Fibroblast of skin of right quadriceps (primary cell): ENCODE measurements around the gene REG3G.

ENCODE experiments used
- DNase-seq: peaks from one replicate; pipeline ENCODE4 v3.0.0-alpha.2; 2013

The REG3G gene

GRCh38 chr2:79025421-79025820, at the start of gene REG3G:
Gene REG3G (plus strand): TSS chr2:79025702. CDS start chr2:79026094, 392 bp downstream.
- no peak for DNase-seq

GRCh38 chr2:78977661-78978145, 47.8 kb upstream of the REG3G start:
- DNase-seq: no peak

GRCh38 chr2:78978340-78978739, 47.2 kb upstream of the REG3G start:
- DNase-seq: no peak

- peak; percentile 10 for DNase-seq
These were observed 45.9 kb upstream of the REG3G start for GRCh38 chr2:78979380-78980151.

- DNase-seq: no peak
These were observed 45.4 kb upstream of the REG3G start for GRCh38 chr2:78980152-78980465.

- no peak for DNase-seq
These were observed 44.6 kb upstream of the REG3G start for GRCh38 chr2:78980871-78981270.

- DNase-seq: no peak
These were observed 42.7 kb upstream of the REG3G start for GRCh38 chr2:78982638-78983330.

- DNase-seq: no peak
These were observed 41.1 kb upstream of the REG3G start for GRCh38 chr2:78984386-78984785.

GRCh38 chr2:78985558-78985957, 39.9 kb upstream of the REG3G start:
- no peak for DNase-seq

GRCh38 chr2:78989051-78989450, 36.5 kb upstream of the REG3G start:
- no peak for DNase-seq

- no peak for DNase-seq
These were observed 33.1 kb upstream of the REG3G start for GRCh38 chr2:78992451-78992806.

GRCh38 chr2:78992807-78993517, 32.5 kb upstream of the REG3G start:
- DNase-seq: no peak

- no peak for DNase-seq
These were observed 31.9 kb upstream of the REG3G start for GRCh38 chr2:78993518-78994148.

- no peak for DNase-seq
These were observed 30.7 kb upstream of the REG3G start for GRCh38 chr2:78994789-78995188.

GRCh38 chr2:78999406-78999805, 26.1 kb upstream of the REG3G start:
- no peak for DNase-seq

- no peak for DNase-seq
These were observed 25.4 kb upstream of the REG3G start for GRCh38 chr2:79000008-79000576.

GRCh38 chr2:79001285-79001684, 24.2 kb upstream of the REG3G start:
- no peak for DNase-seq

GRCh38 chr2:79004680-79005079, 20.8 kb upstream of the REG3G start:
- no peak for DNase-seq

GRCh38 chr2:79005216-79005615, 20.3 kb upstream of the REG3G start:
- no peak for DNase-seq

- DNase-seq: no peak
These were observed 16.1 kb upstream of the REG3G start for GRCh38 chr2:79009388-79009787.

GRCh38 chr2:79011496-79011895, 14.0 kb upstream of the REG3G start:
- DNase-seq: no peak

GRCh38 chr2:79013629-79014028, 11.9 kb upstream of the REG3G start:
- no peak for DNase-seq

GRCh38 chr2:79016342-79016741, 9.2 kb upstream of the REG3G start:
- no peak for DNase-seq
